H9 (cell line): ENCODE data around the gene TTC7B. TPM values are rescaled to one million over a fixed set of nuclear protein-coding genes. Genes with fewer than 3 reads are reported as not detected.
A peak's percentile ranks its signal among the peaks of the same experiment; 100 is the strongest.

Source experiments
- DNase-seq: peaks from one replicate; pipeline ENCODE4 v3.0.0-alpha.2; 2017
- H2AFZ ChIP-seq: one replicate; pipeline ENCODE4 v1.6.1; 2013; ENCODE audit warnings: mild to moderate bottlenecking, low read length, control low read depth, moderate library complexity
- H2AK5ac ChIP-seq: 2 replicates; pipeline ENCODE4 v1.6.1; 2013; ENCODE audit warnings: low read length, control low read depth, mixed read lengths; ENCODE audit not compliant: insufficient read length
- H2BK120ac ChIP-seq: one replicate; pipeline ENCODE4 v1.6.1; 2013; ENCODE audit warnings: low read depth, mild to moderate bottlenecking, low read length, control low read depth, inconsistent platforms; ENCODE audit not compliant: poor library complexity, severe bottlenecking
- H2BK12ac ChIP-seq: 2 replicates; pipeline ENCODE4 v1.6.1; 2013; ENCODE audit warnings: low read length, control low read depth, mixed read lengths, low read depth; ENCODE audit not compliant: insufficient read length
- H2BK15ac ChIP-seq: 2 replicates; pipeline ENCODE4 v1.6.1; 2013; ENCODE audit warnings: low read depth, low read length, control low read depth
- H2BK20ac ChIP-seq: one replicate; pipeline ENCODE4 v1.6.1; 2013; ENCODE audit warnings: low read depth, mild to moderate bottlenecking, low read length, control low read depth, inconsistent platforms; ENCODE audit not compliant: poor library complexity, severe bottlenecking
- H2BK5ac ChIP-seq: 2 replicates; pipeline ENCODE4 v1.6.1; 2013; ENCODE audit warnings: low read length, control low read depth, mixed read lengths; ENCODE audit not compliant: insufficient read length
- H3K14ac ChIP-seq: 2 replicates; pipeline ENCODE4 v1.6.1; 2013; ENCODE audit warnings: low read length, control low read depth; ENCODE audit not compliant: insufficient read depth
- H3K18ac ChIP-seq: 2 replicates; pipeline ENCODE4 v1.6.1; 2013; ENCODE audit warnings: low read depth, mild to moderate bottlenecking, mixed read lengths, low read length, control low read depth; ENCODE audit not compliant: insufficient read length
- H3K23ac ChIP-seq: 2 replicates; pipeline ENCODE4 v1.6.1; 2013; ENCODE audit warnings: low read length, control low read depth, mixed read lengths, low read depth; ENCODE audit not compliant: insufficient read length
- H3K23me2 ChIP-seq: 2 replicates; pipeline ENCODE4 v1.6.1; 2013; ENCODE audit warnings: low read depth, mild to moderate bottlenecking, mixed read lengths, low read length, control low read depth; ENCODE audit not compliant: insufficient read length, poor library complexity, severe bottlenecking
- H3K27ac ChIP-seq: 2 replicates; pipeline ENCODE4 v1.5.1; 2013; ENCODE audit warnings: low read length, control low read depth, mixed read lengths, low read depth; ENCODE audit not compliant: insufficient read length
- H3K27me3 ChIP-seq: 2 replicates; pipeline ENCODE4 v1.6.1; 2013; ENCODE audit warnings: low read length, control low read depth, inconsistent platforms; ENCODE audit not compliant: insufficient read depth
- H3K4ac ChIP-seq: 2 replicates; pipeline ENCODE4 v1.6.1; 2013; ENCODE audit warnings: low read depth, mild to moderate bottlenecking, control low read depth, inconsistent platforms, low read length, moderate library complexity
- H3K4me1 ChIP-seq: 2 replicates; pipeline ENCODE4 v1.6.1; 2013; ENCODE audit warnings: low read length, control low read depth, inconsistent platforms; ENCODE audit not compliant: insufficient read depth
- H3K4me2 ChIP-seq: 2 replicates; pipeline ENCODE4 v1.6.1; 2013; ENCODE audit warnings: low read length, control low read depth, mixed read lengths; ENCODE audit not compliant: insufficient read length, insufficient read depth
- H3K56ac ChIP-seq: 2 replicates; pipeline ENCODE4 v1.6.1; 2013; ENCODE audit warnings: low read depth, mild to moderate bottlenecking, mixed read lengths, low read length, control low read depth; ENCODE audit not compliant: insufficient read length
- H3K79me1 ChIP-seq: 2 replicates; pipeline ENCODE4 v1.6.1; 2013; ENCODE audit warnings: low read depth, mild to moderate bottlenecking, moderate library complexity, low read length, control low read depth, inconsistent platforms; ENCODE audit not compliant: insufficient read depth, poor library complexity, severe bottlenecking
- H3K79me2 ChIP-seq: 2 replicates; pipeline ENCODE4 v1.6.1; 2013; ENCODE audit warnings: low read length, control low read depth, inconsistent platforms; ENCODE audit not compliant: insufficient read depth
- H3K9ac ChIP-seq: 2 replicates; pipeline ENCODE4 v1.6.1; 2013; ENCODE audit warnings: low read length, control low read depth, mixed read lengths; ENCODE audit not compliant: insufficient read length; ENCODE audit errors: extremely low read depth
- H3K9me3 ChIP-seq: one replicate; pipeline ENCODE4 v1.6.1; 2013; ENCODE audit warnings: low read depth, low read length, inconsistent platforms; ENCODE audit not compliant: control insufficient read depth
- H3T11ph ChIP-seq: one replicate; pipeline ENCODE4 v1.6.1; 2013; ENCODE audit warnings: mild to moderate bottlenecking, low read length, control low read depth, inconsistent platforms
- H4K20me1 ChIP-seq: one replicate; pipeline ENCODE4 v1.6.1; 2013; ENCODE audit not compliant: control insufficient read depth, insufficient read length, insufficient read depth
- H4K5ac ChIP-seq: 2 replicates; pipeline ENCODE4 v1.6.1; 2013; ENCODE audit warnings: low read depth, mild to moderate bottlenecking, mixed read lengths, low read length, control low read depth; ENCODE audit not compliant: insufficient read length
- H4K8ac ChIP-seq: replicated peaks from 2 replicates; pipeline ENCODE4 v1.6.1; 2013; ENCODE audit warnings: low read length, control low read depth, mixed read lengths, low read depth; ENCODE audit not compliant: insufficient read length
- H4K91ac ChIP-seq: 2 replicates; pipeline ENCODE4 v1.6.1; 2013; ENCODE audit warnings: low read depth, mild to moderate bottlenecking, moderate library complexity, mixed read lengths, low read length, control low read depth; ENCODE audit not compliant: insufficient read length
- H3K27ac Mint-ChIP-seq, 3 experiments: 2 replicates in 2 of 3; 3 replicates in 1 of 3; pipeline ENCODE4 v1.8.0; 2020 to 2021; ENCODE audit warnings: mixed read lengths in 3 of 3, mild to moderate bottlenecking in 1 of 3, moderate library complexity in 1 of 3
- H3K27me3 Mint-ChIP-seq: 2 replicates; pipeline ENCODE4 v1.8.0; 2021; ENCODE audit warnings: low read depth, mild to moderate bottlenecking, moderate library complexity, mixed read lengths
- H3K36me3 Mint-ChIP-seq, 3 experiments: 2 replicates in 2 of 3; 3 replicates in 1 of 3; pipeline ENCODE4 v1.8.0; 2020 to 2021; ENCODE audit warnings: low read depth in 3 of 3, mixed read lengths in 3 of 3; ENCODE audit not compliant: insufficient read depth in 1 of 3
- H3K4me1 Mint-ChIP-seq, 2 experiments: 2 replicates each; pipeline ENCODE4 v1.8.0; 2020; ENCODE audit warnings: mixed read lengths in 2 of 2
- H3K4me3 Mint-ChIP-seq, 2 experiments: 2 replicates in 1 of 2; 3 replicates in 1 of 2; pipeline ENCODE4 v1.8.0; 2020 to 2021; ENCODE audit warnings: mild to moderate bottlenecking in 2 of 2, mixed read lengths in 2 of 2, moderate library complexity in 1 of 2
- H3K9me3 Mint-ChIP-seq, 2 experiments: 2 replicates in 1 of 2; 3 replicates in 1 of 2; pipeline ENCODE4 v1.8.0; 2020; ENCODE audit warnings: mild to moderate bottlenecking in 2 of 2, mixed read lengths in 2 of 2, moderate library complexity in 1 of 2
- WGBS: extraction: QIAGEN DNeasy Blood & Tissue Kit; methylation state at CpG from one replicate; pipeline ENCODE4 v1.1.7; 2013; ENCODE audit warnings: missing lambda C conversion rate, low lambda C conversion rate, mixed read lengths; ENCODE audit not compliant: insufficient read length; ENCODE audit errors: extremely low coverage; 5-methylcytosine and 5-hydroxymethylcytosine counted together
- total RNA-seq: library from RNA; stranded (reverse); gene quantifications from 2 replicates; pipeline ENCODE4 v1.2.1, GENCODE V29; 2021
- TF ChIP-seq, protein P1 (sequence below): fragments of 200-600 bp; sonication (generic); conservative IDR thresholded peaks from 3 replicates; pipeline ENCODE4 v1.8.0; 2021; ENCODE audit warnings: antibody characterized with exemption, mild to moderate bottlenecking

TTC7B gene
- total RNA-seq, 1 experiment from 2014 or later = 33.7 TPM

DNA sequence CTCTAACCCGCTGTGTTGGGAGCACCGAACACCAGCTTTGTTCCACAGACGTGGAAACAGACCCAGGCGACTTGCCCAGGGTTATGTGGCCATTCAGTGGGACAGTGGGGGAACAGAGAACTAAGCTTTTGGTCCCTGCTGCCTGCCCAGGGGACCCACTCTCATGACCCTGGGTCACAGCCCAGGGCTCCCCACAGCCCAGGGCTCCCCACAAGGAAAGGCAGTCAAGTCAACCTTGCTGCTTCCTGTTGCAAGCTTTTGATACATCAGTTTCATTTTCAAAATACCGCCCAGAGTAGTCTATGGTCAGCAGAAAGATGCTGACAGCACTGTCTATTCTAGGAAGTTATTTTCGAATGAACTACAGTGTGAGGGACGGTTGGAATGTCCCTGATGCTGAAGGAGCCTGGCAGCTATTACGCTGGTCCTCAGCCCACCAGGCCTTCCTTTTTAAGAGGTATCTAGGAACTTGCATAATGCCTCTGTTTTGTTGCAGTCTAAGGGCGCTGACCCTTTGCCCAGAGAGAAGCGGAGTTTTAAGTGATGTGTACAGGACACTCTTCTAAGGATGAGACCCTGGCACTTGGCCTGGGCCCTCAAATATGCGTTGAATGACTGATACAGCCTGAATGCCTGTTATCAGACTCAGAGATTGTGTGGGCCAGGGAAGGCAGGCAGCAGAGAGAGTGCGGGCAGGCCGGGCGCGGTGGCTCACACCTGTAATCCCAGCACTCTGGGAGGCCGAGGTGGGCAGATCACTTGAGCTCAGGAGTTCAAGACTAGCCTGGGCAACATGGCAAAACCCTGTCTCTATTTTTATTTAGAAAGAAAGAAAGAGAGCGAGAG is 12.6 kb upstream of the TTC7B start:
- Histone ChIP-seq H2BK20ac (no peak overlapping the region), H4K5ac (no peak overlapping the region), H2AFZ (peak overlapping the region; percentile 1), H3K79me2 (no peaks in the 10 kb centered on the region), H3K18ac (no peak overlapping the region), H2BK120ac (no peak overlapping the region), H3K27me3 (no peaks in the 10 kb centered on the region; the same call in 1 of the 2 replicates), H3K4ac (no peak overlapping the region), H2BK15ac (no peak overlapping the region), H3K23ac (no peak overlapping the region), H3K56ac (no peak overlapping the region), H4K91ac (no peak overlapping the region), H3K27ac (no peak overlapping the region), H2BK12ac (no peak overlapping the region), H3K9me3 (no peaks in the 10 kb centered on the region), H4K20me1 (no peaks in the 10 kb centered on the region), H3K9ac (no peak overlapping the region), H3K79me1 (no peaks in the 10 kb centered on the region), H3K23me2 (peaks cover 4% of the 10 kb centered on the region), H2BK5ac (no peak overlapping the region), H2AK5ac (no peak overlapping the region), H3K14ac (no peak overlapping the region), H3K4me1 (no peaks in the 10 kb centered on the region; the same call in 1 of the 2 replicates), H3T11ph (no peak overlapping the region), H3K4me2 (no peak overlapping the region), H4K8ac (no peak overlapping the region)
- H3K27ac Mint-ChIP-seq = no peak overlapping the region
- no peak overlapping the region for H3K4me3 Mint-ChIP-seq
- peaks cover 80% of the 10 kb centered on the region for H3K27me3 Mint-ChIP-seq
- H3K4me1 Mint-ChIP-seq = peaks cover 2 to 7% of the 10 kb centered on the region in 2 experiments; a peak in 2 of 4 replicates
- H3K9me3 Mint-ChIP-seq = peaks cover 11 to 26% of the 10 kb centered on the region in 2 experiments
- peaks cover 4 to 8% (median 7%) of the 10 kb centered on the region in 3 experiments for H3K36me3 Mint-ChIP-seq
- DNase-seq = no peak
- WGBS = no CpG with 5 or more reads among the region's 17 CpGs
- TF ChIP-seq, protein P1, sequence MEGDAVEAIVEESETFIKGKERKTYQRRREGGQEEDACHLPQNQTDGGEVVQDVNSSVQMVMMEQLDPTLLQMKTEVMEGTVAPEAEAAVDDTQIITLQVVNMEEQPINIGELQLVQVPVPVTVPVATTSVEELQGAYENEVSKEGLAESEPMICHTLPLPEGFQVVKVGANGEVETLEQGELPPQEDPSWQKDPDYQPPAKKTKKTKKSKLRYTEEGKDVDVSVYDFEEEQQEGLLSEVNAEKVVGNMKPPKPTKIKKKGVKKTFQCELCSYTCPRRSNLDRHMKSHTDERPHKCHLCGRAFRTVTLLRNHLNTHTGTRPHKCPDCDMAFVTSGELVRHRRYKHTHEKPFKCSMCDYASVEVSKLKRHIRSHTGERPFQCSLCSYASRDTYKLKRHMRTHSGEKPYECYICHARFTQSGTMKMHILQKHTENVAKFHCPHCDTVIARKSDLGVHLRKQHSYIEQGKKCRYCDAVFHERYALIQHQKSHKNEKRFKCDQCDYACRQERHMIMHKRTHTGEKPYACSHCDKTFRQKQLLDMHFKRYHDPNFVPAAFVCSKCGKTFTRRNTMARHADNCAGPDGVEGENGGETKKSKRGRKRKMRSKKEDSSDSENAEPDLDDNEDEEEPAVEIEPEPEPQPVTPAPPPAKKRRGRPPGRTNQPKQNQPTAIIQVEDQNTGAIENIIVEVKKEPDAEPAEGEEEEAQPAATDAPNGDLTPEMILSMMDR = no peak
